CD14-positive monocyte (primary cell): Measurements from ENCODE around the gene BEST2. TPM values are rescaled to one million over a fixed set of nuclear protein-coding genes. Genes with fewer than 3 reads are reported as not detected.

Source experiments
- DNase-seq, 3 donors: peaks; one replicate each; pipeline ENCODE4 v3.0.0-alpha.2; 2011 to 2022
- H2AFZ ChIP-seq: 2 replicates; pipeline ENCODE4 v1.6.0; 2012; ENCODE audit warnings: mild to moderate bottlenecking, low read depth, low read length, inconsistent platforms; ENCODE audit not compliant: insufficient read depth, poor library complexity, severe bottlenecking
- H3K27ac ChIP-seq, 2 donors: 1 replicate in 1 of 2; 2 replicates in 1 of 2; pipeline ENCODE4 v1.5.1; 2012 to 2013; ENCODE audit warnings: low read length in 2 of 2, control low read depth in 1 of 2, inconsistent platforms in 1 of 2, low read depth in 1 of 2, mild to moderate bottlenecking in 1 of 2
- H3K27me3 ChIP-seq, 2 donors: one replicate each; pipeline versions ENCODE4 v1.6.0 to v1.6.1; 2011 to 2013; ENCODE audit warnings: low read length in 2 of 2; ENCODE audit not compliant: control insufficient read depth in 2 of 2, insufficient read depth in 2 of 2
- H3K36me3 ChIP-seq, 2 donors: replicated peaks in 1 of 2; 1 replicate in 1 of 2; 2 replicates in 1 of 2; pipeline versions ENCODE4 v1.5.1 to v1.6.1; 2012 to 2013; ENCODE audit warnings: low read length in 2 of 2, control low read depth in 1 of 2, inconsistent platforms in 1 of 2, mild to moderate bottlenecking in 1 of 2; ENCODE audit not compliant: insufficient read depth in 2 of 2, control insufficient read depth in 1 of 2
- H3K4me1 ChIP-seq, 2 donors: 1 replicate in 1 of 2; 2 replicates in 1 of 2; pipeline versions ENCODE4 v1.5.1 to v1.6.1; 2012 to 2013; ENCODE audit warnings: low read length in 2 of 2, control low read depth in 1 of 2, inconsistent platforms in 1 of 2, mild to moderate bottlenecking in 1 of 2, moderate library complexity in 1 of 2; ENCODE audit not compliant: insufficient read depth in 2 of 2, control insufficient read depth in 1 of 2
- H3K4me2 ChIP-seq: replicated peaks from 2 replicates; pipeline ENCODE3; 2012; ENCODE audit warnings: low read length, moderate library complexity, mild to moderate bottlenecking; ENCODE audit not compliant: poor library complexity, severe bottlenecking; ENCODE audit errors: extremely low read depth
- H3K4me3 ChIP-seq, 3 experiments: fragments of 200-600 bp in 1 of 3; sonication (generic) in 1 of 3; replicated peaks in 1 of 3; 1 replicate in 2 of 3; 2 replicates in 1 of 3; pipeline ENCODE4 v1.5.1; 2011 to 2013; ENCODE audit warnings: low read length in 3 of 3, mild to moderate bottlenecking in 3 of 3, control low read depth in 2 of 3, low read depth in 2 of 3, inconsistent platforms in 1 of 3, moderate library complexity in 1 of 3
- H3K79me2 ChIP-seq: 2 replicates; pipeline ENCODE4 v1.6.0; 2012; ENCODE audit warnings: mild to moderate bottlenecking, control low read depth, inconsistent platforms, low read length, moderate library complexity; ENCODE audit not compliant: insufficient read depth
- H3K9ac ChIP-seq: 2 replicates; pipeline ENCODE4 v1.6.0; 2017; ENCODE audit warnings: low read length, mild to moderate bottlenecking; ENCODE audit not compliant: insufficient read depth, poor library complexity, severe bottlenecking
- H3K9me3 ChIP-seq, 2 donors: replicated peaks in 1 of 2; 1 replicate in 1 of 2; 2 replicates in 1 of 2; pipeline versions ENCODE4 v1.5.1 to v1.6.1; 2012 to 2013; ENCODE audit warnings: low read length in 2 of 2, control low read depth in 1 of 2; ENCODE audit not compliant: control insufficient read depth in 1 of 2, insufficient read depth in 1 of 2
- H4K20me1 ChIP-seq: 2 replicates; pipeline ENCODE4 v1.6.0; 2012; ENCODE audit warnings: mild to moderate bottlenecking, low read length, control low read depth, moderate library complexity; ENCODE audit not compliant: insufficient read depth
- H3K27ac Mint-ChIP-seq, 7 donors: one replicate each; pipeline ENCODE4 v1.8.0; 2020; ENCODE audit warnings: mild to moderate bottlenecking in 7 of 7, mixed read lengths in 7 of 7, moderate library complexity in 6 of 7, inconsistent platforms in 2 of 7
- H3K27me3 Mint-ChIP-seq, 3 donors: one replicate each; pipeline ENCODE4 v1.8.0; 2021 to 2022; ENCODE audit warnings: low read depth in 3 of 3, mild to moderate bottlenecking in 3 of 3, mixed read lengths in 3 of 3, moderate library complexity in 3 of 3, inconsistent platforms in 1 of 3
- H3K36me3 Mint-ChIP-seq, 2 donors: one replicate each; pipeline ENCODE4 v1.8.0; 2020; ENCODE audit warnings: mixed read lengths in 2 of 2, inconsistent platforms in 1 of 2, mild to moderate bottlenecking in 1 of 2
- H3K4me1 Mint-ChIP-seq: one replicate; pipeline ENCODE4 v1.8.0; 2020; ENCODE audit warnings: mild to moderate bottlenecking, mixed read lengths
- H3K4me3 Mint-ChIP-seq, 2 donors: one replicate each; pipeline ENCODE4 v1.8.0; 2020; ENCODE audit warnings: mild to moderate bottlenecking in 2 of 2, mixed read lengths in 2 of 2, moderate library complexity in 1 of 2
- H3K9me3 Mint-ChIP-seq, 7 donors: one replicate each; pipeline ENCODE4 v1.8.0; 2020 to 2022; ENCODE audit warnings: mixed read lengths in 7 of 7, mild to moderate bottlenecking in 6 of 7, moderate library complexity in 6 of 7, inconsistent platforms in 2 of 7
- WGBS: methylation state at CpG from one replicate; pipeline ENCODE4 v1.1.5; 2013; ENCODE audit warnings: missing lambda C conversion rate; ENCODE audit not compliant: insufficient coverage; 5-methylcytosine and 5-hydroxymethylcytosine counted together
- intact Hi-C, 2 donors: fragments of 100-400 bp; cut with micrococcal nuclease; formaldehyde crosslinking; loops; one replicate each; pipeline versions ENCODE4 v1.15.0 to v1.15.1; 2023
- polyA plus RNA-seq, 3 donors: library from polyadenylated mRNA; depleted of rRNA in 1 of 3; unstranded in 2 of 3; stranded (reverse) in 1 of 3; fragments of 300-500 nt in 2 of 3; fragments of >200 nt in 1 of 3; fragmentation: Illumina TruSeq in 2 of 3; gene quantifications; 1 replicate in 2 of 3; 2 replicates in 1 of 3; pipeline ENCODE4 v1.2.3, GENCODE V29; 2012 to 2021
- TF ChIP-seq, protein P1 (sequence below): fragments of 200-600 bp; IDR thresholded peaks from one replicate; pipeline ENCODE4 v1.8.0; 2022; ENCODE audit warnings: antibody characterized with exemption, mild to moderate bottlenecking

The BEST2 gene
- polyA plus RNA-seq, 3 donors: not detected

- H3K9ac ChIP-seq: peak overlapping the region; percentile 89
- Mint-ChIP-seq H3K27ac (peak overlapping the region; percentile 80 to 94 (median 86)), H3K9me3 (no peaks in the 10 kb centered on the region), H3K4me1 (peaks cover 38% of the 10 kb centered on the region), H3K4me3 (peak overlapping the region; percentile 86 to 96), H3K36me3 (peaks cover 14 to 29% of the 10 kb centered on the region in 2 donors), H3K27me3 (peaks cover 0 to 3% (median 0%) of the 10 kb centered on the region in 3 donors)
- TF ChIP-seq, protein P1, sequence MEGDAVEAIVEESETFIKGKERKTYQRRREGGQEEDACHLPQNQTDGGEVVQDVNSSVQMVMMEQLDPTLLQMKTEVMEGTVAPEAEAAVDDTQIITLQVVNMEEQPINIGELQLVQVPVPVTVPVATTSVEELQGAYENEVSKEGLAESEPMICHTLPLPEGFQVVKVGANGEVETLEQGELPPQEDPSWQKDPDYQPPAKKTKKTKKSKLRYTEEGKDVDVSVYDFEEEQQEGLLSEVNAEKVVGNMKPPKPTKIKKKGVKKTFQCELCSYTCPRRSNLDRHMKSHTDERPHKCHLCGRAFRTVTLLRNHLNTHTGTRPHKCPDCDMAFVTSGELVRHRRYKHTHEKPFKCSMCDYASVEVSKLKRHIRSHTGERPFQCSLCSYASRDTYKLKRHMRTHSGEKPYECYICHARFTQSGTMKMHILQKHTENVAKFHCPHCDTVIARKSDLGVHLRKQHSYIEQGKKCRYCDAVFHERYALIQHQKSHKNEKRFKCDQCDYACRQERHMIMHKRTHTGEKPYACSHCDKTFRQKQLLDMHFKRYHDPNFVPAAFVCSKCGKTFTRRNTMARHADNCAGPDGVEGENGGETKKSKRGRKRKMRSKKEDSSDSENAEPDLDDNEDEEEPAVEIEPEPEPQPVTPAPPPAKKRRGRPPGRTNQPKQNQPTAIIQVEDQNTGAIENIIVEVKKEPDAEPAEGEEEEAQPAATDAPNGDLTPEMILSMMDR: no peak
- H3K27ac ChIP-seq: peak overlapping the region; percentile 26 to 74
- DNase-seq: peak; percentile 33 to 51 (median 33)
- H2AFZ ChIP-seq: peak overlapping the region; percentile 86
- H3K36me3 ChIP-seq: peaks cover 8 to 14% of the 10 kb centered on the region in 2 donors
- intact Hi-C loops: loop anchor here in 1 of 2 donors (2.0 kb wide), 1 partner anchor 15 kb away; the partner anchor contains the start of gene GET3
- peaks cover 34 to 39% of the 10 kb centered on the region in 2 donors for H3K4me1 ChIP-seq
- 1% methylated on average over 46 of the region's 65 CpGs for WGBS
- no peaks in the 10 kb centered on the region for H3K27me3 ChIP-seq
- H3K4me3 ChIP-seq: peak overlapping the region; percentile 49 to 79 (median 62)
- H4K20me1 ChIP-seq: no peaks in the 10 kb centered on the region
- no peaks in the 10 kb centered on the region for H3K9me3 ChIP-seq
- peaks cover 50% of the 10 kb centered on the region for H3K79me2 ChIP-seq
- H3K4me2 ChIP-seq: peak overlapping the region; percentile 87
These were observed 29.7 kb upstream of the BEST2 start for GRCh38 chr19:12721656-12722565.

GRCh38 chr19:12722566-12723380, 28.8 kb upstream of the BEST2 start:
- 0% methylated on average over 17 of the region's 32 CpGs for WGBS
- H3K27ac Mint-ChIP-seq: peak overlapping the region; percentile 80 to 92 (median 86)
- peak overlapping the region; percentile 85 to 95 for H3K4me3 Mint-ChIP-seq
- H3K4me1 ChIP-seq: peaks cover 34 to 39% of the 10 kb centered on the region in 2 donors
- H3K4me3 ChIP-seq: peak overlapping the region; percentile 49 to 79 (median 62)
- TF ChIP-seq, protein P1: no peak
- peak overlapping the region; percentile 89 for H3K9ac ChIP-seq
- H3K36me3 Mint-ChIP-seq: peaks cover 14 to 25% of the 10 kb centered on the region in 2 donors
- peak overlapping the region; percentile 26 to 74 for H3K27ac ChIP-seq
- H3K9me3 ChIP-seq: no peaks in the 10 kb centered on the region
- DNase-seq: peak; percentile 96 to 99 (median 98)
- H3K4me1 Mint-ChIP-seq: peaks cover 38% of the 10 kb centered on the region
- H2AFZ ChIP-seq: peak overlapping the region; percentile 95
- peak overlapping the region; percentile 87 for H3K4me2 ChIP-seq
- H4K20me1 ChIP-seq: no peaks in the 10 kb centered on the region
- H3K27me3 Mint-ChIP-seq: peaks cover 0 to 3% (median 0%) of the 10 kb centered on the region in 3 donors
- no peaks in the 10 kb centered on the region for H3K27me3 ChIP-seq
- H3K9me3 Mint-ChIP-seq: peaks cover 0 to 2% (median 0%) of the 10 kb centered on the region in 7 donors
- intact Hi-C loops: loop anchor here in 1 of 2 donors (2.0 kb wide), 1 partner anchor 14 kb away; the partner anchor contains the start of gene GET3
- H3K79me2 ChIP-seq: peaks cover 45% of the 10 kb centered on the region
- H3K36me3 ChIP-seq: peaks cover 10 to 15% of the 10 kb centered on the region in 2 donors
